Activated CD4-positive, alpha-beta T cell treated with anti-CD3 and anti-CD28 coated beads, Interleukin-2, Interleukin-6, amounts not matched to agents 100 ng/mL and 50 ng/mL, durations not matched to agents 16 hours and 8 hours (primary cell): Measurements from ENCODE around the gene AOAH.
A peak's percentile ranks its signal among the peaks of the same experiment; 100 is the strongest.
"Not testable (repeated sequence)": the region's sequence is repeated elsewhere in the genome, so short reads cannot be mapped to it uniquely, and the experiment has no call there.

Source experiments
- DNase-seq: peaks from one replicate; pipeline ENCODE4 v3.0.0-alpha.2; 2020

The AOAH gene

DNA sequence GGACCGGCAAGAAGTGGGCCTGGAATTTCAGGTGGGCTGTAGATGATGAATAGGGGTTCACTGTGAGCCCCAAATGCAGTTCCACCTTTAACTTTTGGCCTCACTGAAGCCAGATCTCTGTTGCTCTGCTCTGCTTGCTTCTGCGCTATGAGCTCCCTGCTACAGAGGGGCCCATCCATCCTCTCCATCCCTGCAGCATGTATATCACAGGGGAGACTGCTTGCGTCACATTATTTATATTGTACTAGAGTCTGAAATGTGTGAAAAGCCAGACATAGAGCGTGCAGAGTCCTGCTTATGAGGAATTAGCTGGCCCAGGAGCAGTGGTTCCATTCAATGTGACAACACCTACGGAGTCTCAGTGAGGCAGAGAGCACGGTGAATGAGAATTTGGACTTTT is 69.9 kb downstream of the AOAH start:
- no peak for DNase-seq

DNA sequence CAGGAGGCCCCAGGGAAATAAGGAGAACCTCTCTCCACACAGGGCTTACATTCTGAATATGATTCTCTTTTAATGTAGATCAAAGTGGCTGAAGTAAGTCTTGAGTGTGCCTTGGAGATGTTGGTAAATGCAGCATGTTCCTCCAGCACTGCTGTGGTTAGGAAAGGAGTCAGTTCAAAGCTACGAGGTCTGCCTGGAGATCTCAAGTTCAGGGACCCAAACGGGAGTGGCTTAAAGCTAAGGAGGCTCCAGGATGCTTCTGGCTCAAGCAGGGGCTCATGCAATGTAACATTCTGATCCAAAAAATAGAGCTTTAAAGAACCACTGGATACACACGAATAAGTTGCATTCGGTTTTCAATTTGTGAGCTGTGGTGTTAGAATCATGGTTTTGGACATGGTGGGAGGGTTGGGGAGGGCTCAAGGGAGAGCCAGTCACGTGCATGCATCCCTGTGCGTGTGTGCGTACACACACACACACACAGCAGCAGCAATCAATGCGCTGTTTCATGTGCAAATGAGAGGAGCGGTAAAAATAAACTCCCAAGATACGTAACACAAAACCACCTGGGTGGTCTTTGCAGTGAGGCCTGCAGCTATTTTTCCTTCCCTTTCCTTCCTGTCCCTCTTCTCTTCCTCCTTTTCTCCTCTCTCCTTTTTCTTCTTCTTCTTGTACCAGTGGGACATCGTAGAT is 70.5 kb downstream of the AOAH start:
- DNase-seq, result no peak

DNA sequence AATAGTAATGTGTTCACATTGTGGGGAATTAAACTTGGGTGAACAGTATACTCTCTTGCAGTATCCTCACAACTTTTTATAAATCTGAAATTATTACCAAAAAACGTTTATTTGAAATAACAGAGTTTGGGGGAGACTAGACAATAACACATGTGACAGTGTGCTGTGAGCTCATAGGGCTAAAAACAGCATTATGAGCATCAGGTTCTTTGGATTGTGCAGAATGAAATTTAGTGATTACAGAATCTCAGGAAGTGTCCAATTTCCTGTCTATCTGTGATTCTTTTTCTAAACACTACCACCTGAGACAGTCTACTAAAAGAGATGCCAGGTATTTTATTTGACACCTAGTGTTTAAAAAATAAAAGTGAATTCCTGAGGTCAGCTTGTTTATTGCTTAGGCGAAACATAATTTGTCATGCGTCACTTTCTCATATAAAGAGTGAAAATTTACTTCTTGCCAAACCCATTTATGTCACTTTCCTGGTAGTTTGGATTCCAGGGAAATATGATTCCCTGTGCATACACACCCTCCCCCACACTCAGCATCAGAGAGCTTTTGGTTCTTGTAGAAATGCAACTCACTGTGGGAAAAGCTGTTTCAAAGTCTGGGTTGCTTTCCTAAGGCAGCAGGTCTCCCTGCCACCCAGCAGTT is 71.2 kb downstream of the AOAH start:
- DNase-seq, result no peak

DNA sequence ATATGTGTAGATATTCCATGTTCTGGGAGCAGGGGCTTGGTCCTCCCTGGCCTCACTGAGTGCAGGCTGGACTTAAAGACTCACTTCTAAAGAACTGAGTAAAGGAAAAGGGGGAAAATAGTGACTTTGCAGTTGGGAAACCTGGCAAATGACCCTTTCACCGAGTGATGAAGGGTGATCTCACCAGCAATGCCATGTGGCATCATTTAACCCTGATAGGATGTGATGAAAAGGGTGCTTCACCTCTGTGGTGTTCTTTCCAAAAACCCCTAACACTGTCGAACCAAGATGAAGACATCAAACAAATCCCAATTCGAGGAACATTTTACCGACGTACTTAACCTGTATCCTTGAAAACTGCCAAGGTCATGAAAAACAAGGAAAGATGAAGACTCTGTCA is 71.9 kb downstream of the AOAH start:
- no peak for DNase-seq

DNA sequence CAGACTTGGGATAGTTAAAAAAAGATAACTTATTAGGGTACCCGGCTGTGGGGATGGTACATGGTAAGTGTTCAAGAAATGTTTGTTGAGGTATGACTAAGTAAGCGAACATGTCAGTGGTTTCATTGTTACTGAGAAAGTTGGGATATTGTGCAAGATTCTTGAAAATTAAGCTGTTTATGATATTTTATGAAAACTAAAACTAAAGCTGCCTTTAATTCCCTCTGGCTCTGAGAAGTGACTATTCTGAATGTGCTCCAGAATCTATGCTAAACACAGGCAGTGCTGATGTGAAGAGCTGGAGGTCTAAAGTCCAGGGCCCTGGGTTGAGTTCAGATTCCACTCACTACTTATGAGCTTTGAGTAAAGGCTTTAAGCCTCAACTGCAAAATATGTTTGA is 72.9 kb downstream of the AOAH start:
- peak; percentile 57 for DNase-seq

GRCh38 chr7:36650766-36651312 is 73.5 kb downstream of the AOAH start:
- no peak for DNase-seq

GRCh38 chr7:36650320-36650719 is 74.0 kb downstream of the AOAH start:
- no peak for DNase-seq

DNA sequence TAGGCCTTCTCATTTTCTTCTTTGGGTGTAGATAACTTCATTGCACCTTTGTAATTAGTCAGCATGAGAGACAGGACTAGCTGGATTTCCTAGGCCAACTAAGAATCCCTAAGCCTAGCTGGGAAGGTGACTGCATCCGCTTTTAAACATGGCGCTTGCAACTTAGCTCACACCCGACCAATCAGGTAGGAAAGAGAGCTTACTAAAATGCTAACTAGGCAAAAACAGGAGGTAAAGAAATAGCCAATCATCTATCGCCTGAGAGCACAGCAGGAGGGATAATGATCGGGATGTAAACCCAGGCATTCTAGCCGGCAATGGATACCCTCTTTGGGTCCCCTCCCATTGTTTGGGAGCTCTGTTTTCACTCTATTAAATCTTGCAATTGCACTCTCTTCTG is 75.0 kb downstream of the AOAH start:
- DNase-seq, result not testable (repeated sequence)

DNA sequence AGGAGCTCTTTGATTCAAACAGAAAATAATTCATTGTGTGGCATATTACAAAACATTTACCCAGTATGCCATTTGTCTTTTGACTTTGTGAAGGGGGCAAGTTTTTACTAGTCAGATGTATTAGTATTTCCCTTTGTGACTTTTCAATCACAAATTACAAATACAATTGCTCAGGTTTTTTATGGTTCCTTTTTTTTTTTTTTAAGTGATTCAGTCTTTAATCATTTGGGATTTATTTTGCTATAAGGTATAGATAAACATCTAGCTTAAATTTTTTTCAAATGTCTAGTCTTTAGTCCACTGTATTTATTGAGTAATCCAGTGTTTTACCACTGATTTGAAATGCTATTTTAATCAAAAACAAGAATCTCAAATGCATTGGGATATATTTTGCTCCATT is 75.9 kb downstream of the AOAH start:
- no peak for DNase-seq

DNA sequence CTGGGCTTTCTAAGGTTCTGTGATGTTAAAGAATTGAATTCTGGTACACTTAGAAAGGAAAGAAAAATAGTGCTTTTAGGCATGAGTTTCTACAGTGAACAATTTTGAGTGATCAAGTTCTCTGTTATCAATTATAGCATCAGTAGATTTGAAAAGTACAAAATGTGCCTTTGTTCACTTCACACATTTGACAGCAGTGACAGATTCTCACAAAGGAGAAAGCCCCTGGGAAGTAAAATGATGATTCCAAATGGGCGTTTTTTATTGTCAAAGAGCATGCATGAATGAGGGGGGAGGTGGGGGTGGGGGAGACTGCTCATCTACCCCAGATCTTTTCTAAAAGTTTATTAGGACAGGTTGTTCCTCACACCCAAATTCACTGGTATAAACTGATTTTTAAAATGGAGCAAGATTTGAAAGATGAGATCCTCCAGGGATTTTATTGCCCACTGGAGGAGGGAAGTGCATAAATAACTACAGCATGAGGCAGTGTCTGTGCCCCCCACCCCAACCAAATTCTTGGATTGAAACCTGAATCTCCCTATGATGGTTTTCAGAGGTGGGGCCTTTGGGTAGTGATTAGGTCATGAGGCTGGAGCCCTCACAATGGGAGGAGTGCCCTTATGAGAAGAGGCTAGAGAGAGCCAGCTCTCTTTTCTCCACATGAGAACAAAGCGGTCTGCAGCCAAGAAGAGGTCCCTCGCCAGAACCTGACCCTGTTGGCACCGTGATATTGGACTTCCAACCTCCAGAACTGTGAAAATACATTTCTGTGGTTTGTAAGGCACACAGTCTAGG is 79.5 kb downstream of the AOAH start:
- no peak for DNase-seq

- no peak for DNase-seq
Observed at GRCh38 chr7:36642414-36642813, 81.9 kb downstream of the AOAH start.

DNA sequence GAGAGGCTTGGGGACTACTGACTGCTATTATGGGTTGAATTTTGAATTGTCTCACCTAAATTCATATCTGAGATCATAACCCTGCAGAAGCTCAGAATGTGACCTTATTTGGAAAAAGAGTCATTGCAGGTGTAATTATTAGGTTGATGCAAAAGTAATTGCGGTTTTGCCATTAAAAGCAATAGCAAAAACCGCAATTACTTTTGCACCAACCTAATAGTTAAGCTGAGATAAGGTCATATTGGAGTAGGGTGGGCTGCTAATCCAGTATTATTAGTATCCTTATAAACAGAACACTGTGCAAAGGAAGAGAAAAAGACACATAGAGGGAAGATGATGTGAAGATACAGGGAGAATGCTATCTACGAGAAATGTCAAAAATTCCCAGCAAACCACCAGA is 82.3 kb downstream of the AOAH start:
- no peak for DNase-seq

DNA sequence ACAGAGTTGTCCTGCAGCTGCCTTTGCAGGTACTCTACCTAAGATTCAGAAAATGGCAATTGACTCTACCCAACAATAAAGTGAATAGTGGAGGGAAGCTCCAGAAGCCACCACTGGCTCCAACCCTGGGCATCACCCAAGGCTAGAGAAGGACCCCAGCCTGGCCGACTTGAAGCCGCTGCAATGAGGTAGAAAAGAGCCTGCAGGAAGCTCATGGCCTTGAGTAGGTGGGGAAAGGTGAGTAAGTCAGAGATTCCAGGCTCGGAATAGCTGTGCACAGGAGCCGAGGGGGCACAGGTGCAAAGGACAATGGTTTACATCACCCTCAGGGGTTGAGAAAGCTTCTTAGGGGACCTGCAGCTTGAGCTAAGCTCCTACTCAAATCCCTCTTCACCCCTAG is 83.6 kb downstream of the AOAH start:
- no peak for DNase-seq

GRCh38 chr7:36639826-36640225 is 84.5 kb downstream of the AOAH start:
- DNase-seq, result peak; percentile 67

GRCh38 chr7:36638586-36639263 is 85.6 kb downstream of the AOAH start:
- no peak for DNase-seq

DNA sequence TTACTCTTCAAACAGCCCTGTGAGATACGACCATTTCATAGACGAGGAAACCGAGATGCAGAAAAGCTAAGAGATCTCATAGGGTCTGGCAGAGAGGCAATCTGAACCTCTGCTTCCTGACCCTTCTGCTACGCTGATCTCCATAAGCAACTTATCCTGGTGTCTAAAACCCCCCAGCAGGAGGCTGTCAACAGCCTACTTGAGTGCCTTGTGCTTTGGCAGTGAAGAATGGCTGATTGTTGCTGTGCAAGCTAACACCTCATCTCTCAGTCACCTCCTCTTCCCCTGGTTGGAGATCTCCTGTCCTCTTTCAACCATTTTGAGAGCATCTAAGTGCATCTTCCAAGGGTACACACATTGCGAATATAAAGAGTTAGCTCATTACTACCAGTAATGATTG is 86.2 kb downstream of the AOAH start:
- no peak for DNase-seq

GRCh38 chr7:36637417-36637816 is 86.9 kb downstream of the AOAH start:
- DNase-seq, result no peak

GRCh38 chr7:36636126-36636525 is 88.2 kb downstream of the AOAH start:
- DNase-seq, result no peak

DNA sequence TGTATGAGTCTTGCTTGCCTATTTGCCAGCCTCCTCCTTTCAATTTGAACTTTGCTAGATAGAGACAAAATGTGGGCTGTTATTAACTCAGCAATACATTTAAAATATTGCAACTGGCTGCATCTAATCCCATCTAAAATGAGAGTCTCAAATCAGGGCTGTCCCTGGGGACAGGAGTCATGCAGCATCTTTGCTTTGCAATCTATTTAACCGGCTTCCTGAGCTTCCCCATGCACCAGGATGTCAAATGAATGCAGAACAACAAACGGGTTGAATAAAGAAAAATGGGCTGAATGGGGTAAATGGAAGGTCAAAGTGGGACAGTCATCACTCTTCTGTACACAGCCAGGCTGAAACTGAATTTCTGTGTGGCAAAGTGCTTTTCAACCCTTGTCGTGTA is 89.2 kb downstream of the AOAH start:
- no peak for DNase-seq

GRCh38 chr7:36633377-36633776 is 90.9 kb downstream of the AOAH start:
- no peak for DNase-seq

DNA sequence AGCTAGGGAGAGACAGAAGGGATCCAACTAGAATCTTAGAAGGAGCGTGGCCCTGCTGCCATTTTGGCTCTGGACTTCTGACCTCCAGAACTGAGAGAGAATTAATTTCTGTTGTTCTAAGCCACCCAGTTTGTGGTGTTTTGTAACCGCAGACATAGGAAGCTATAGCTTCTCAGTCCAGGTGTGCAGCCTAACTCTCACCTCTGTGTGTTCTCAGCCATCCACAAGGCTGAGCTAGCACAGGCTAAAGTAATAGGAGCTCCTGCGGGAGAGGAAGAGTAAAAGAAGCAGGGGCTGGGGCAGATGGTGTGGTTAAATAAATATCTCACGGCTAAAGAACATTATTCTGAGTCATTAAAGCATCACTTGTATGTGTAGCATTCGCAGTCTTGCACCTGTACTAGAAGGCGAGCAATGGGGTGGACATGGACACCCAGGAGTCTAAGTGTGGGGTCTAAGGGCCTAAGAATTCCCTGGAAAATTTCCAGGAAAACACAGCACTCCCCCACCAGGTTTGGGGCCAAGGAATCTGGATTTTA is 94.1 kb downstream of the AOAH start:
- DNase-seq, result no peak

- DNase-seq, result no peak
Observed at GRCh38 chr7:36629351-36629750, 94.9 kb downstream of the AOAH start.

DNA sequence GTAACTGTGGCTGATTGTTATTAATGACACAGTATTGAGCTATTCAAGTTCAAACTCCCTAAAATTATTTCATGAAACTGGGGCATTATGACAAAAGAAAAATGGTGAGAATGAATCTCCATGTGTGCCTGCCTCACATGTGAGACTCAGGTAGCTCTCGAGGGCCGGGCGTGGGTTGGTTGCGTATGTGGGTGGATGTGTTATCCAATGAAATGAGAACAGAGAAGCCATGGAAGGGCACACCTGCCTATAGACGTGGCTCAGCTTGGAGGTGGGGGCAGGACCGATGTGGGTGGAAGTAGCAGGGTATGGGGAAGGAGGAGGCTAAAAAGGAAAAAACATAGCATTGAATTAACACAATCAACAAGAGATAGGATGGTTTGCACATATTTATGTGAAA is 96.5 kb downstream of the AOAH start:
- no peak for DNase-seq
